Karpas-422 (cell line): Measurements from ENCODE around the gene ADPRHL1. TPM values are rescaled to one million over a fixed set of nuclear protein-coding genes. Genes with fewer than 3 reads are reported as not detected.
A peak's percentile ranks its signal among the peaks of the same experiment; 100 is the strongest.

Experiments
- small RNA-seq: library from RNA; depleted of rRNA; stranded (forward); fragments of <200 nt; gene quantifications from one replicate; pipeline ENCODE3, GENCODE V24; 2014
- total RNA-seq: library from RNA; depleted of rRNA; stranded (reverse); fragments of >200 nt; shearing (Covaris generic); gene quantifications from 2 replicates; pipeline ENCODE4 v1.2.3, GENCODE V29; 2014; ENCODE audit warnings: low replicate concordance; rRNA removed

ADPRHL1 gene
- total RNA-seq, 1 experiment from 2014 or later: 10.2 TPM

Small RNA genes lying within 50 kb of the gene (small RNA-seq; reads per million reads assigned to genes)
- gene RNU1-16P: 0.40 reads per million, percentile 3 among the genes with 10 or more reads in this experiment

Other genes with a start within 250 kb of the ADPRHL1 start
- gene PCID2, start 244.8 kb downstream of the ADPRHL1 start, total RNA-seq: 85.0 and 114 TPM in 2 replicates
- gene CUL4A, start 243.9 kb downstream of the ADPRHL1 start, total RNA-seq: 97.0 and 97.1 TPM in 2 replicates
- gene LAMP1, start 156.2 kb downstream of the ADPRHL1 start, total RNA-seq: 28.4 and 29.7 TPM in 2 replicates
- gene GRTP1, start 89.4 kb downstream of the ADPRHL1 start, total RNA-seq: not detected in 2 replicates
- gene DCUN1D2, start 37.2 kb upstream of the ADPRHL1 start, total RNA-seq: 26.2 and 31.1 TPM in 2 replicates
- gene TFDP1, start 131.3 kb upstream of the ADPRHL1 start, total RNA-seq: 89.2 and 113 TPM in 2 replicates
- not detected in 2 replicates for gene ATP4B, start 204.7 kb upstream of the ADPRHL1 start, total RNA-seq
- gene GRK1, start 213.7 kb upstream of the ADPRHL1 start, total RNA-seq: not detected in 2 replicates